NCI-H1092 treated with DMSO at 0.1 percent for 48 hours (cell line): ENCODE data around the gene HCLS1.
"Not testable (repeated sequence)": the region's sequence is repeated elsewhere in the genome, so short reads cannot be mapped to it uniquely, and the experiment has no call there.

Source experiments
- DNase-seq: peaks from one replicate; lab custom pipeline; 2025; lab: John Stamatoyannopoulos, UW

The HCLS1 gene

GRCh38 chr3:121654493-121655385 is 6.0 kb downstream of the HCLS1 start:
- DNase-seq, result no peak

GRCh38 chr3:121651684-121652083 is 9.0 kb downstream of the HCLS1 start:
- DNase-seq, result no peak

- DNase-seq, result no peak
These were observed 11.1 kb downstream of the HCLS1 start for GRCh38 chr3:121649645-121650044.

DNA sequence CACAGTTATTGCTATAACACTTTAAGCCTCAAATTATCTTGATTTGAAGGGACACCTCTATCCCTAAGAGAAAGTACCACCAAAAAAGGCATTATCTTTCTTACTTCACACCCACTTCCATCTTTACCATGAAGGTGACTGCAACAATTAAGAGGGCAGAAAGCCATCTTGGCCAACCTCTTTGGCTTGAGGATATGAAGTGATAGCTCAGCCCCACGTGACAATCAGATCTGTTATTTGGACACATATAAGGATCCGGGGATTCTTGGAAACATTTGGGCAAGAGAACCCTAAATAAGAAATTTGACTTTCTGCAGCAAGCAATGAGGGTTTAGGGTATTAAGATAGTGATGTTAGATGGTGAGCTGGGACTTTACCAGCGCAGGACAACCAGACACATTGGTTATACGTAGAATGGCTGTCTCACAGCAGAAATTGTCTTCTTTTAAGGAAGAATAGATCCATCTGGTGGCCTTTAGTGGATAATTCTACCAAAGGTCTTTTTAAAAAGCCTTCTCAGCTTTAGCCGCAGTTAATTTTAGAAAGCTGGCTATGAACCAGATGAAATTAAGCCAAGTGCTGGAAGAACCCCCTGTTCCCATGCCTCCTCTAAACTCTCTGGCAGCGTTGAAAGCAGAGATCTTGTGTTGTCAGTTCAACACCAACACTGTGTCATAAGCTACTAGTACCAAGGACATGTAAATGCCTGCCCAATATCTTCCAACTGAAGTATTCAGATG is 12.3 kb downstream of the HCLS1 start:
- DNase-seq, result no peak

- DNase-seq, result no peak
These were observed 15.6 kb downstream of the HCLS1 start for GRCh38 chr3:121645054-121645453.

- DNase-seq, result no peak
These were observed 17.9 kb downstream of the HCLS1 start for GRCh38 chr3:121642601-121643314.

GRCh38 chr3:121641127-121641526 is 19.6 kb downstream of the HCLS1 start:
- no peak for DNase-seq

GRCh38 chr3:121637922-121638321 is 22.8 kb downstream of the HCLS1 start:
- no peak for DNase-seq

DNA sequence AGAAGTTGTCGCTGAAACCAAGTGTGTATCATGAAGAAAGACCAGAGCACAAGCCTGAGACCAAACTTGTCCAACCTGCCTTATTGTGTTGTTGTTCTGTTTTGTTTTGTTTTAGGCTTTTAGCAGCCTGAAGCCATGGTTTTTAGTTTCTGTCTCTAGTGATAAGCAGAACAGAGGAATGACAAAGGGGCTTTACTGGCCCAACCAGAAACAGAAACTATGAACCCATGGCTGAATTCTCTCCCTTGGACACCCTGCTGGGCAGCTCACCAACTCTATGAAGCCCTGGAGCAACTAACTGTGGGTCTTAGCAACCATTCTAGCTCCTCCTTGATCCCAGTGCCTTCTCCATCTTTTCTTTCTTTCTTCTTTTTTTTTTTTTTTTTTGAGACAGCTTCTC is 30.3 kb downstream of the HCLS1 start:
- no peak for DNase-seq

DNA sequence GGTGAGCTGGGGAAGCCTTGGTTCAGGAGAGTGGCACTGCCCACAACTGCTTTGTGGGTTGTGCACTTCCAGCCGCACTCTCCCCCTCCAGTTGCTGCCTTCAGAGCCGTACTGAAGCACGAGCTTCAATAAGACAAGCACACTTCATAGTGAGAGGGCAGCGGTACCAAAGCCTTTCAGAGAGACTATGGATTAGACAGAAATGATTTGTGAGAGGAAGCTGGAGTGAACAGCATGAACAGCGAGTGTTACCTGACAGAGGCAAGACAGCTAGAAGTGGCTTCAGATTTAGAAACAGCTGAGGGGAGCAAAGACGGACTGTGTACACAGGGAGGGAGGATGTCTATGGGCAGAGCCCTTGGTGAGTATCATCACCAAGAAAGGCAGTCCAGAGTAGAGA is 31.1 kb downstream of the HCLS1 start:
- no peak for DNase-seq

- no peak for DNase-seq
These were observed 33.1 kb downstream of the HCLS1 start for GRCh38 chr3:121627622-121628021.

GRCh38 chr3:121627211-121627610 is 33.5 kb downstream of the HCLS1 start:
- no peak for DNase-seq

DNA sequence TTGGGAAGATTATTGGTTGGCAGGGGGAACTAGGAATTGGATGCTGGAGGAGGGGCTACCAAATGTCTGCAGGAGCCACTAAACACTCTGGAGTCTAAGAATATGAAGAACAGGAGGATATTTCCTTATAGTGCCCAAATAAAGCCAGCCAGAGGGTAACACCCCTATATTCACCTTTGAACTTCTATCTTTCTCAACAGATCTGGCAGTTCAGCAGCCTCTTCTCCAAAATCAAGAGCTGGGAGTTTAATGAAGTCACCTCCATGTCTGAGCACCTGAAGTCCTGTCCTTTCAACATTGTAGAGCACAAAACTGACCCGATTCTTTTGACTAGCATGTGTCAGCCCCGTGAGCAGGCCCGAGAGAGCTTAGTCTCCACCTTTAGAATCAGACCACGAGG is 34.2 kb downstream of the HCLS1 start:
- no peak for DNase-seq

- no peak for DNase-seq
These were observed 36.4 kb downstream of the HCLS1 start for GRCh38 chr3:121624147-121624899.

- no peak for DNase-seq
These were observed 39.2 kb downstream of the HCLS1 start for GRCh38 chr3:121621491-121621890.

DNA sequence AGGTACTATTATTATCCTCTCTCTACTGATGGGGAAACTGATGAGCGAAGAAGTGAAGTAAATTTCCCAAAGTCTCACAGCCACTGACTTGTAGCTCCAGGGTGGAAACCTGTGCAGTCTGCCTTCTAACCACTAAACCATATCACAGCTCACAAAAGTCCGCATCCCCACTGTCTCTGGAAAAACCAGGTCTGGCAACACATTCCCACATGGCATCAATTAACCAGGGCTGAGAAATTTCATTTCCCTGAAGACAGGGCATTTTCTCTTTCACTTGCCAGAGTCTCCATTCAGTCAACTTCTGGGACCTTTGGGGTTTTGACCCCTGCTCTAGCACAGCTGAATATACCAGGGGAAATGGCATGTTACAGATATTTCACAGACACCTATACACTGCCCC is 41.0 kb downstream of the HCLS1 start:
- DNase-seq, result no peak

DNA sequence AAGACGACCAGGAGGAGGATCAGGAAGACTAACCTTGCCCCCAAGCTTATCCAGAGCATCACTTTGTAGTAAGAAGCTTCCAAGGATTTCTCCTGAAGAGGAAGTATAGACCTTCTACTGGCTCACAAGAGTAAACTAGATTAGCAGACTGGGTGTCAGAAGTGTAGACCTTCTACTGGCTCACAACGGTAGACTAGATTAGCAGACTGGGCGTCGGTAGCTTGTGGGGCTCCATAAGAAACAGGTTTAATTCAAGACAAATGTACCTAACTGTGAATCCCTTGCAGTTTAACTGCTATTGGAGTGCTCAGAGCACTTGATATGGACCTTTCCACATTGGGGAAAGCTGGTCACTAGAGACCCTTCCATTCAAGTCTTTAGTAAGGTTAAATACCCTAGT is 54.6 kb downstream of the HCLS1 start:
- no peak for DNase-seq

DNA sequence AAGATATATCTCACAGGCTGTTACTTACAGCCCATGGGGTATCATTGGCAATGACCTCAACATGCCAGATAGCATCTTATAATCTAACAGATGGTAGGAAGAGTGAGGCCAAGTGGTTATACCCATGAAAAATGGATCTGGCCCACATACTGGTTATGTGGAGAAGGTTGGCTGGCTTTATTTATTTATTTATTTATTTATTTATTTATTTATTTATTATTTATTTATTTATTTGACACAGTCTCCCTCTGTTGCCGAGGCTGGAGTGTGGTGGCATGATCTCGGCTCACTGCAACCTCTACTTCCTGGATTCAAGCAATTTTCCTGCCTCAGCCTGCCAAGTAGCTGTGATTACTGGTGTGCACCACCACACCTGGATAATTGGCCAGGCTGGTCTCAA is 55.9 kb downstream of the HCLS1 start:
- DNase-seq, result no peak

- no peak for DNase-seq
These were observed 59.4 kb downstream of the HCLS1 start for GRCh38 chr3:121601212-121601812.

- DNase-seq, result not testable (repeated sequence)
These were observed 60.8 kb downstream of the HCLS1 start for GRCh38 chr3:121599900-121600299.

DNA sequence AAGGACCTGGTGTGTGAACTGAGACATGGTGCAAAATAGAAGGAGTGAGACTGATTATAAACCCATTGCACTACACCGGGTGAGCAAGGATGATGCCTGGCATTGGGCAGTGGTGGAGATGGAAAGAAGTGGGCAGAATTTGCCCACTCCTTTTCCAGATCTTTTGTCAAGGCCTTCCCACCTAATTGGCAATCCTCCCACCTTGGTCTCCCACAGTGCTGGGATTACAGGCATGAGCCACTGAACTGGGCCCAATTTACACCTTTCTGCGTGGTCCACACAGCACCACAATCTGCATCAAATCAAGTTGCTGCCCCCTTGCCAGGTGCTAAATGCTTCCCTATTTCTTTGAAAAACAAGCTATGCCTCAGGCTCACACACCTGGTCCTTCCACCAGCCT is 62.1 kb downstream of the HCLS1 start:
- DNase-seq, result no peak
